ENCODE data around the gene RELA.

Gene RELA

DNA sequence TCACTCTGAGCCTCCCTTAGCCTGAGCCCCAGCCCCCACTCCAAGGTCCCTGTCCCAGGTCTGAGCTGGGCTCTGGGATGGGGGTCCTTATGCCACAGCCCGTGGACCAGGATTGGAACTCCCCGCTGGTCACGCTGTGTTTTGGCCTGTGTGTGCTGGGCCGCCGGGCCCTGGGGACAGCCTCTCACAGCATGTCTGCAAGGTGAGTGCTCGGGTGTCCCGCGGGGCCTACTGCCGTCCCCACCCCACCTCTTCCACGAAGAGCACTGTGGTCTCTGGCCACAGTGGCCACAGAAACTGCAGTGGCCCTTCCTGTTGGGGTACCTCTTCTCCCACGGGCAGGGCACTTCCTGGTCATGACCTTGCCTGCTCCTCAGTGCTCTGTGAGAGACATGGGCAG is 28.3 kb downstream of the RELA start:
- in situ Hi-C loops (cut with MboI; ENCODE audit: low sequenced_read_pairs) = no loop called here

- in situ Hi-C loops (cut with MboI; ENCODE audit: low sequenced_read_pairs) = no loop called here
These were observed 28.6 kb downstream of the RELA start for GRCh38 chr11:65634109-65634436.

DNA sequence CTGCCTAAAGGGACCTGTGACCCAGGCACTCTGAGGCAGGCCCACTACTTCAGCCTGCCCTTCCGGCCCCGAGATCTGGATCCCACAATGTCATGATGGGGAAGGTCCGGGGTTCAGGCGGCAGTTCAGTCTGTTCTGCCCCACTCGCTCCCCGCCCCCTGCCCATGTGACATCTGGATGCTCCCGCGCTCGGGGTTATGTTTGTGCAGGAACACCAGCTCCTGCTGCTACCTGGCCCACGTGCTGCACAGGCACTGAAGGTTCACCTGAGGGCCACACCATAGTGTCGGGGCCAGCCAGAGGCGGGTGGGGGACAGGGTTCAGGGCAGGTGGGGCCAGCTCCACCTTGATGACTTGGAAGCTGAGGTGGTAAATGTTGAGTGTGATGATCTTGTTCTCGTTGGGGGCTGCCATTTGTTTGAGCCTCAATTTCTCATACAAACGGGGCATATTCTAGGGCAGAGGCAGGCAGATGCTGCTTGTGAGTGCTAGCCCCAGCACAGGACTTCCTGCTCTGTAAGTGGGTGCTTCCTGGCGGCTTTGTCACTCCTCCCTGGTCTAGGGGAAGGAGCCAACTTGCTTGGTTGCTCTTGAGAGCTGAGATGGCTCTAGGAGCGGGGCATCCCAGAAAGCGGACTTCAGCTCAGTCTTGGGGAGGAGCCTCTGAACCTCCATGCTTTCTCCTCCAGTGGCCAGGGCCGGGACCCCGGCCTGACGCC is 29.2 kb downstream of the RELA start:
- in situ Hi-C loops (cut with MboI; ENCODE audit: low sequenced_read_pairs) = no loop called here

DNA sequence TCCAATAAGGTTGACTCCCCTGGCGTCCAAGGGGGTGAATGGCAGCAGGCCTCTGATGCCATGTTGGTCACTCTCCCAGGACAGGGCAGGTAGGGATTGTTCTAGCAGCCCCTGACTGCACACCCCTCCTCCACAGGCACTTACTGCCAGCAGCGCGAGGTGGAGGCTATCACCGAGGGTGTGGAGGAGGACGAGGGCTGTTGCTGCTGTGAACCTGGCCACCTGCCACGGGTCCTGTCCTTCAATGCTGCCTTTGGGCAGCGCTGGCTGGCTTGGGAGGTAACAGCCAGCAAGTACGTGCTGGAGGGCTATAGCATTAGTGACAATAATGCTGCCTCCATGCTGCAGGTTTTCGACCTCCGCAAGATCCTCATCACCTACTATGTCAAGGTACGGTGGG is 32.5 kb downstream of the RELA start:
- in situ Hi-C loops (cut with MboI; ENCODE audit: low sequenced_read_pairs) = no loop called here

GRCh38 chr11:65629579-65629978 is 33.1 kb downstream of the RELA start:
- in situ Hi-C loops (cut with MboI; ENCODE audit: low sequenced_read_pairs) = no loop called here

GRCh38 chr11:65627202-65627601 is 35.5 kb downstream of the RELA start:
- in situ Hi-C loops (cut with MboI; ENCODE audit: low sequenced_read_pairs) = no loop called here

DNA sequence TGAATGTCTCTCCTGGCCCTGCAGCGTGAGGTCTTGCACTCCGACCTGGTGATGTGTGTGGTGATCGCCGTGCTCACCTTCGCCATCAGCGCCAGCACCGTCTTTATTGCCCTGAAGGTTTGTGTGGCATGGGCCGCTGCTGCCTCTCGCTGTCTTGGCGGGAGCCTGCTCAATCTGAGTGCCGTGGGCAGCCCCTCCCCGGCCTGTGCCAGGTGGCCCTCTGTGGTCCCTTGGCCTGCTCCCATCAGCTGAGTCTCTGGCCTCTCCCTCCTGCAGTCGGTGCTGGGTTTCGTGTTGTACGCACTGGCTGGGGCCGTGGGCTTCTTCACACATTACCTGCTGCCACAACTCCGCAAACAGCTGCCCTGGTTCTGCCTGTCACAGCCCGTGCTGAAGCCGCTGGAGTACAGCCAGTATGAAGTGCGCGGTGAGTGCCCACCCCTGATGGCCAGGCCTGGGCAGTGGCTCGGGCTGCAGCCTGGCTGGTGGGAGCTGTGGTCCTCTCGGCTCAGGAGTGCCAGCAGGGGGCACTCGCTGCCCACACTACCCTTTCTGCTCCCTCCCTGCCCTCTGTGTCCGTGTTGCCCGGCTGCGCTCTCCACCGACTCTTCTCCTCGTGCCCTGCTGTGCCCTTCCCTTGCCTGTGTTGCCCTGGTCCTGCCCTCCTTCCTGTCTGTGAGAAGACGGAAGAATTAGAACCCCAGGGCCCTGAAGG is 36.9 kb downstream of the RELA start:
- in situ Hi-C loops (cut with MboI; ENCODE audit: low sequenced_read_pairs) = no loop called here

GRCh38 chr11:65624931-65625627 is 37.6 kb downstream of the RELA start:
- in situ Hi-C loops (cut with MboI; ENCODE audit: low sequenced_read_pairs) = no loop called here

GRCh38 chr11:65623852-65624616 is 38.7 kb downstream of the RELA start:
- in situ Hi-C loops (cut with MboI; ENCODE audit: low sequenced_read_pairs) = no loop called here

DNA sequence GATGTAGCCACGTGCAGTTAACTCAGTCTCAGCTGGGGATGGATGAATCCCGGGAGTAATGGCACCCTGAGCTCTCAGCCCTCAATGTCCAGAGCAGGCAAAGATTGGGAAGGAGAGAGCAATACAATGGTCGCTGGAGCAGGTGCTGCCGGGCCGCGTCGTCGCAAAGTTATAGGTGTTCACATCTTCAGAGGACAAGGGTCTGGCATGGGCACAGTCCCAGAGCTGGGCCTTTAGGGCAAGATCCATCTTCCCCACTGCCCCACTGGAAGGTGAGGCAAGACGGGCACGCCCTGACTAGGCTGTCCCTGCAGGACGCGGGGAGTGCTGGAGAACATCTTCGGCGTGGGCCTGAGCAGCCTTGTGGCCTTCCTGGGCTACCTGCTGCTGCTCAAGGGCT is 39.5 kb downstream of the RELA start:
- in situ Hi-C loops (cut with MboI; ENCODE audit: low sequenced_read_pairs) = no loop called here

DNA sequence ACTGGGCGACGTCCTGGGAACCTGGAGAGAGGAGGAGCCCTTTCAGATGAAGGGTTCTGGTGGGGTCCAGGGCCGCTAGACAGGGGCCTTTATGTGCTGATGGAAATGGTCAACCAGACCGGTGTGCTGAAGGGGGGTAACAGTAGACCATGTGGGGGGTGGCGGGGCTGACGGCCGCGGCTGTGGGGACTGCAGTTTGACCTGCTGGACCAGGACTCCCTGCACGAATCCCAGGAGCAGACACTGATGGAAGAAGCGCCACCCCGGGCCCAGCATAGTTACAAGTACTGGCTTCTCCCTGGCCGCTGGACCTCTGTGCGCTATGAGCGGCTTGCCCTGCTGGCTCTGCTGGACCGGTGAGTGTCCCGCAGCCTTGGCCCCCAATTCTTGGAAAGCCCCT is 40.7 kb downstream of the RELA start:
- in situ Hi-C loops (cut with MboI; ENCODE audit: low sequenced_read_pairs) = no loop called here

- in situ Hi-C loops (cut with MboI; ENCODE audit: low sequenced_read_pairs) = no loop called here
These were observed 41.3 kb downstream of the RELA start for GRCh38 chr11:65621460-65621859.

GRCh38 chr11:65620666-65621065 is 42.0 kb downstream of the RELA start:
- in situ Hi-C loops (cut with MboI; ENCODE audit: low sequenced_read_pairs) = no loop called here

- in situ Hi-C loops (cut with MboI; ENCODE audit: low sequenced_read_pairs) = no loop called here
These were observed 43.3 kb downstream of the RELA start for GRCh38 chr11:65619281-65619928.

GRCh38 chr11:65618763-65619162 is 44.0 kb downstream of the RELA start:
- in situ Hi-C loops (cut with MboI; ENCODE audit: low sequenced_read_pairs) = no loop called here

DNA sequence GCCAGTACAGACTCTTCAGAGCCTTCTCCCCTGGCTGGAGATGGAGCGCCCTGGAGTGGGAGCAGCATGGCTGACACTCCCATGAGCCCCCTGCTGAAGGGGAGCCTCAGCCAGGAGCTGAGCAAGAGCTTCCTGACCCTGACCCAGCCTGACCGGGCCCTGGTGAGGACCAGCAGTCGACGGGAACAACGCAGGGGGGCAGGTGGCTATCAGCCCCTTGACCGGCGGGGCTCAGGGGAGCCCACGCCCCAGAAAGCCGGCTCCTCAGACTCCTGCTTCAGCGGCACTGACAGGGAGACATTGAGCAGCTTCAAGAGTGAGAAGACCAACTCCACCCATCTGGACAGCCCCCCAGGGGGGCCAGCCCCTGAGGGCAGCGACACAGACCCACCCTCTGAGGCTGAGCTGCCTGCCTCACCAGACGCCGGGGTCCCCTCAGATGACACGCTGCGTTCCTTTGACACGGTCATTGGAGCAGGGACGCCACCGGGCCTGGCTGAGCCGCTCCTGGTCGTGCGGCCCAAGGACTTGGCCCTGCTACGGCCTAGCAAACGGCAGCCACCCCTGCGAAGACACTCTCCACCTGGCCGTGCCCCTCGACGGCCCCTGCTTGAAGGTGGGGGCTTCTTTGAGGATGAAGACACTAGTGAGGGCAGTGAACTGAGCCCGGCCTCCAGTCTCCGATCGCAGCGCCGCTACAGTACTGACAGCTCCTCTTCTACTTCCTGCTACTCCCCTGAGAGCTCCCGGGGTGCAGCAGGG is 44.5 kb downstream of the RELA start:
- in situ Hi-C loops (cut with MboI; ENCODE audit: low sequenced_read_pairs) = no loop called here

DNA sequence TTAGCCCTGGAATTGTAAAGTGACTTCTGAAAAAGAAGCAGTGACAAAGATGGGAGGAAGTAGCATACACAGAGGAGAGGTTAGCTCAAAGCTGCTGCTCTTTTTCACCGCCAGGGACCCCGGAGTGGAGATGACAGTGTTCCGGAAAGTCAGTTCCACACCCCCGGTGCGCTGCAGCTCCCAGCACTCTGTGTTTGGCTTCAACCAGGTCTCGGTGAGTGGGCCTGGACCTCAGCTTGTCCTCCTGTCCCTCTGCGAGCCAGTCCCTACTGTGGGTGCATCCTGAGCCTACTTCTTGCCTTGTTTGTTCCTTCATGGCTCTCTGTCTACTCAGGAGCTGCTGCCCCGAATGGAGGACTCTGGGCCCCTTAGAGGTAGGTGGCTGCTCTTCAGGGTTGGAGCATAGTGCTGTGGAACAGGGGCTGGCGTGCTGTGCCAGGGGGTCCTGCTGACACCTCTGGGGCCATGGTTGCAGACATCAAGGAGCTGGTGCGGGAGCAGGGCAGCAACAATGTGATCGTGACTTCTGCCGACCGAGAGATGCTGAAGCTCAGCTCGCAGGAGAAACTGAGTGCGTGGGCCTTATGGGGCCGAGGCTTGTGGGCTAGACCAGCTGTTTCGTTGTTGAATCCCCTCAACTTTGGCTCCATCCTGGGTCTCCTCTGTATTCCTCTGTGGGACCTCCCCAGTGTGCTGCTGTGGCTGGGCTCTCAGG is 45.4 kb downstream of the RELA start:
- in situ Hi-C loops (cut with MboI; ENCODE audit: low sequenced_read_pairs) = no loop called here

GRCh38 chr11:65616575-65617001 is 46.1 kb downstream of the RELA start:
- in situ Hi-C loops (cut with MboI; ENCODE audit: low sequenced_read_pairs) = no loop called here

DNA sequence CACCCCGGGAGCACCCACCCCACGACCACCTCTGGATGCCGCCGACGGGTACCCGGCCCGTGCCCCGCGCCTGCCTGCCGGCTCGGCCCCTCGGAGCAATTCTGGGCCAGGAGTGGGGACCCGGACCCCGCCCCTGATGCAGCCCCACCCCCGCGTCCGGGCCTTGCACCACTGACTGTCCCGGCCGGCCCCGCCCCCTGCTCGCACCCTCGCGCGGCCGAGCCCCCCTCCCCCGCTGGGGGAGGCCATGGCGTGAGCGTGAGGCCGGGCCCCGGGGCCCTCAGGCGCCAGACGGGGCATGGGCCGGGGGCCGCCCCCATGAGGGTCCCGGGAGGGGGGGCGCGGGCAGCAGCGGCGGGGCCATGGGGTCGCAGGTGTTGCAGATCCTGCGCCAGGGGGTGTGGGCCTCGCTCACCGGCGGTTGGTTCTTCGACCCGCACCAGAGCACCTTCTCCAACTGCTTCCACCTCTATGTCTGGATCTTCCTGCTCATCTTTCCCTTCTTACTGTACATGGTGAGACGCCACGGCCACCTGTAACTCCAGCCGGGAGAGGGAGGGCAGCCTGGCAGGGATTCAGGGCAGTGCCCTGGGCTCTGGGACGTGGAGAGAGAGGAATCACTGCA is 46.7 kb downstream of the RELA start:
- in situ Hi-C loops (cut with MboI; ENCODE audit: low sequenced_read_pairs) = no loop called here

Data from HL-60/S4 treated with retinoic acid at 250 ng/mL for 4 days and 3 days (cell line).